IPS-20b (cell line): ENCODE results near the gene ST6GALNAC5.

ENCODE experiments used
- H3K27ac ChIP-seq: one replicate; pipeline ENCODE4 v1.5.1; 2013; ENCODE audit warnings: low read length
- H3K27me3 ChIP-seq: 2 replicates; pipeline ENCODE4 v1.6.1; 2013; ENCODE audit warnings: mild to moderate bottlenecking, low read length, inconsistent platforms; ENCODE audit not compliant: insufficient read depth
- H3K36me3 ChIP-seq: 2 replicates; pipeline ENCODE4 v1.6.1; 2013; ENCODE audit warnings: low read depth, mild to moderate bottlenecking, inconsistent platforms, low read length, moderate library complexity; ENCODE audit not compliant: insufficient read depth
- H3K4me1 ChIP-seq: 2 replicates; pipeline ENCODE4 v1.6.1; 2013; ENCODE audit warnings: mild to moderate bottlenecking, control low read depth, inconsistent platforms, low read length, moderate library complexity; ENCODE audit not compliant: insufficient read depth
- H3K4me3 ChIP-seq: 2 replicates; pipeline ENCODE4 v1.5.1; 2013; ENCODE audit warnings: mild to moderate bottlenecking, low read length, inconsistent platforms
- H3K9ac ChIP-seq: 2 replicates; pipeline ENCODE4 v1.6.1; 2013; ENCODE audit warnings: low read depth, mild to moderate bottlenecking, inconsistent platforms, low read length, moderate library complexity
- H3K9me3 ChIP-seq: 2 replicates; pipeline ENCODE4 v1.6.1; 2013; ENCODE audit warnings: mild to moderate bottlenecking, low read depth, low read length, inconsistent platforms; ENCODE audit not compliant: insufficient read depth

The ST6GALNAC5 gene

DNA sequence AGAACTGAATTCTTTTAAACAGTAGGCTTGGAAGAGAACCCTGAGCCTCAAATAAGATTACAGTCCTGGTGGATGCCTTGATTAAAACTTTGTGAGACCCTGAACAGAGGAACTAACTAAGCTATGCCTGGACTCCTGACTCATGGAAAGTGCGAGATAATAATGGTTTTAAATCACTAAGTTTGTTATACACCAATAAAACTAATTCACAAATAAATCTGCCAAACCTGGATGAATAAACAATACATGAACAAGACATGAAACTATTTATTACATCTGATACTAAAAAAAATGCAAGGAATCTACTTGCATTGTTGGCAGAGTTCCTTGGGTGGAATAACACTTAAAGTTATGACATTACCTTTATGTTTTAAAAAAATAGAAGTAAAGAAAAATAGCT, 233.6 kb downstream of the ST6GALNAC5 start:
- H3K4me1 ChIP-seq, result no peaks in the 10 kb centered on the region
- no peak overlapping the region for H3K4me3 ChIP-seq
- H3K9ac ChIP-seq, result no peak overlapping the region
- no peak overlapping the region for H3K27ac ChIP-seq
- H3K27me3 ChIP-seq, result no peaks in the 10 kb centered on the region
- no peaks in the 10 kb centered on the region for H3K36me3 ChIP-seq
- H3K9me3 ChIP-seq, result no peaks in the 10 kb centered on the region

DNA sequence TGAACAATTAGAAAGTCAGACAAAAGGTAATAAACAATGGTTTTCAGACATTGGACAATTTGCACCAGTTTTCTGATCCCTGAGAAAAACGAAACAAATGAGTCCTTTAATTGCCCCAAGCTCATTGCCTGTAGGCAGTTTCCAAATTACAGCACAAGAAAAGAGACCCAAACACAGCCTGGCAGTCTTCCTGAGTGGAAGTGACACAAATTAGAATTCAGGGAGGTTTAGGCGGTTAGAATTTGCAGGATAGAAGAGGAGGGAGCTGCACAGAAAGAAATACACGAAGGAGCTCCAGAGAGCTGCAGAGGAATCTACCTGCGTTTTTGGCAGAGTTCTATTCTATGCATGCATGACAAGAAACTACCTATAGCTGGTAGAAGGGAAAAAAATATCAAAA, 236.2 kb downstream of the ST6GALNAC5 start:
- H3K9me3 ChIP-seq, result no peaks in the 10 kb centered on the region
- no peak overlapping the region for H3K9ac ChIP-seq
- no peaks in the 10 kb centered on the region for H3K4me1 ChIP-seq
- H3K27ac ChIP-seq, result no peak overlapping the region
- no peaks in the 10 kb centered on the region for H3K27me3 ChIP-seq
- H3K36me3 ChIP-seq, result no peaks in the 10 kb centered on the region
- no peak overlapping the region for H3K4me3 ChIP-seq

DNA sequence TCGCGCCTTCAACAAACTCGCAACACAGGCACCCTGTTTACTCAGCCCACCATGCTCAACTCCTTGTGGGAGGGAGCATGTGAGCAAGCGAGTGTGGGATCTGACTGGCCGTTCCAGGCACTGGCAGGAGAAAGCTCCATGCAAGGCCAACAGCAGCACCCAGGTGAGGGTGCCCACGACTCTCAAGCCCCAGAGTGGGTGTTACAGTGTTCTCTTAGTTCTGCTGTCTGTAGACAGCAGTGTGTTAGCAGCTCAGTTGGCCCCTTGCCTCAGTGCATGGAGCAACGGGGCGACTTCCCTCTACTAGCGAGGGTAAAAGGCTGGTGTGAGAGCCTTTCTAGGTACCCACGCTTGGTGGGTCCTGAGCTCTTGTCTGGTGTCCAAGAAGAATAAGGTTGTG, 237.4 kb downstream of the ST6GALNAC5 start:
- H3K9me3 ChIP-seq, result no peaks in the 10 kb centered on the region
- no peak overlapping the region for H3K9ac ChIP-seq
- no peaks in the 10 kb centered on the region for H3K4me1 ChIP-seq
- no peak overlapping the region for H3K4me3 ChIP-seq
- no peaks in the 10 kb centered on the region for H3K36me3 ChIP-seq
- H3K27ac ChIP-seq, result no peak overlapping the region
- no peaks in the 10 kb centered on the region for H3K27me3 ChIP-seq
